Measurements from ENCODE around the gene ZCCHC2. TPM values are rescaled to one million over a fixed set of nuclear protein-coding genes. Genes with fewer than 3 reads are reported as not detected.

The ZCCHC2 gene
- total and polyA plus RNA-seq, 2 donors (not counting 3 experiments of a cell fraction or from before 2014, with no cell fraction given), result 16.2 to 27.2 TPM

GRCh38 chr18:62576845-62577512 lies 54.2 kb downstream of the ZCCHC2 start:
- Histone ChIP-seq H3K4me2 (ENCODE audit: insufficient read depth, low read length) (no peak overlapping the region), H3K27ac (ENCODE audit: insufficient read depth, low read depth, low read length) (no peak overlapping the region), H3K27me3 (ENCODE audit: control insufficient read depth in 2 of 2, insufficient read depth in 2 of 2, low read length in 2 of 2) (no peaks in the 10 kb centered on the region), H4K20me1 (replicated peaks; ENCODE audit: control insufficient read depth, extremely low read depth, insufficient read depth, low read length) (no peaks in the 10 kb centered on the region), H3K9me1 (replicated peaks; ENCODE audit: control insufficient read depth, extremely low read depth, insufficient read depth, low read length) (no peaks in the 10 kb centered on the region), H3K9me3 (replicated peaks; ENCODE audit: control insufficient read depth, insufficient read depth, low read length) (no peaks in the 10 kb centered on the region), H3K36me3 (ENCODE audit: control insufficient read depth in 2 of 2, extremely low read depth in 1 of 2, insufficient read depth in 2 of 2, low read length in 2 of 2) (peaks cover 10 to 14% of the 10 kb centered on the region in 2 experiments), H2AFZ (ENCODE audit: low read depth, low read length) (no peak overlapping the region), H3K4me1 (ENCODE audit: control insufficient read depth, extremely low read depth, insufficient read depth, low read length) (peaks cover 4% of the 10 kb centered on the region), H3K79me2 (ENCODE audit: control insufficient read depth, insufficient read depth, low read length) (peaks cover 5% of the 10 kb centered on the region), H3K4me3 (replicated peaks in 1 of 3; ENCODE audit: insufficient read depth in 1 of 3, low read depth in 1 of 3, low read length in 3 of 3) (no peak overlapping the region), H3K9ac (replicated peaks; ENCODE audit: extremely low read depth, insufficient read depth, low read length) (no peak overlapping the region)
- FAIRE-seq (no peak), DNase-seq (ENCODE audit: low read depth, low spot score) (no peak)
- ChIA-PET POLR2A (no interaction called here), CTCF (interaction anchor here (1.8 kb wide), 1 partner anchor 55 kb away, joined by 4 read pairs; no protein-coding TSS in a partner anchor)
- no TSS peak for BruUV-seq (replicated peaks)
- dilution Hi-C loops (cut with MboI; ENCODE audit: extremely low pct_ligation_motif_present, low sequenced_read_pairs), result no loop called here
- TF ChIP-seq GATA2 (IDR thresholded peaks at IDR 0.05; ENCODE audit: insufficient read depth, insufficient read length, low read depth, low read length) (no peak), POLR2A (IDR thresholded peaks at IDR 0.05; ENCODE audit: low read depth, low read length) (no peak), JUN (IDR thresholded peaks at IDR 0.05; ENCODE audit: borderline replicate concordance, insufficient read depth, insufficient read length, low read depth) (no peak), MYC (IDR thresholded peaks at IDR 0.05; ENCODE audit: low read depth, low read length) (no peak)
- TF ChIP-seq, protein P1, sequence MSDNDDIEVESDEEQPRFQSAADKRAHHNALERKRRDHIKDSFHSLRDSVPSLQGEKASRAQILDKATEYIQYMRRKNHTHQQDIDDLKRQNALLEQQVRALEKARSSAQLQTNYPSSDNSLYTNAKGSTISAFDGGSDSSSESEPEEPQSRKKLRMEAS (IDR thresholded peaks at IDR 0.05; ENCODE audit: insufficient read depth, insufficient read length), result no peak
- intact Hi-C loops (cut with micrococcal nuclease), result no loop called here

- Histone ChIP-seq H3K9ac (replicated peaks; ENCODE audit: extremely low read depth, insufficient read depth, low read length) (no peak overlapping the region), H3K4me2 (ENCODE audit: insufficient read depth, low read length) (no peak overlapping the region), H3K4me3 (replicated peaks in 1 of 3; ENCODE audit: insufficient read depth in 1 of 3, low read depth in 1 of 3, low read length in 3 of 3) (no peak overlapping the region), H3K27ac (ENCODE audit: insufficient read depth, low read depth, low read length) (no peak overlapping the region), H3K27me3 (ENCODE audit: control insufficient read depth in 2 of 2, insufficient read depth in 2 of 2, low read length in 2 of 2) (no peaks in the 10 kb centered on the region), H4K20me1 (replicated peaks; ENCODE audit: control insufficient read depth, extremely low read depth, insufficient read depth, low read length) (no peaks in the 10 kb centered on the region), H3K79me2 (ENCODE audit: control insufficient read depth, insufficient read depth, low read length) (peaks cover 5% of the 10 kb centered on the region), H3K9me1 (replicated peaks; ENCODE audit: control insufficient read depth, extremely low read depth, insufficient read depth, low read length) (no peaks in the 10 kb centered on the region), H3K9me3 (replicated peaks; ENCODE audit: control insufficient read depth, insufficient read depth, low read length) (no peaks in the 10 kb centered on the region), H3K4me1 (ENCODE audit: control insufficient read depth, extremely low read depth, insufficient read depth, low read length) (peaks cover 4% of the 10 kb centered on the region), H2AFZ (ENCODE audit: low read depth, low read length) (no peak overlapping the region), H3K36me3 (ENCODE audit: control insufficient read depth in 2 of 2, extremely low read depth in 1 of 2, insufficient read depth in 2 of 2, low read length in 2 of 2) (peaks cover 10 to 14% of the 10 kb centered on the region in 2 experiments)
- DNase-seq (ENCODE audit: low read depth, low spot score) (peak; percentile 10), FAIRE-seq (no peak)
- intact Hi-C loops (cut with micrococcal nuclease) (no loop called here), dilution Hi-C loops (cut with MboI; ENCODE audit: extremely low pct_ligation_motif_present, low sequenced_read_pairs) (no loop called here)
- ChIA-PET POLR2A (no interaction called here), CTCF (interaction anchor here (1.2 to 1.8 kb wide), 5 partner anchors 56 to 405 kb away, joined by 3 to 10 read pairs (median 4); no protein-coding TSS in a partner anchor)
- TSS peak; percentile 8 for BruUV-seq (replicated peaks)
- TF ChIP-seq POLR2A (IDR thresholded peaks at IDR 0.05; ENCODE audit: low read depth, low read length), result no peak
Observed at GRCh38 chr18:62577765-62578164, 54.9 kb downstream of the ZCCHC2 start.

Data from endothelial cell of umbilical vein (primary cell).